ENCODE results near the gene KCNJ6.
"Not testable (repeated sequence)": the region's sequence is repeated elsewhere in the genome, so short reads cannot be mapped to it uniquely, and the experiment has no call there.

Gene KCNJ6

GRCh38 chr21:37669249-37669648 is 247.0 kb downstream of the KCNJ6 start:
- no peak for DNase-seq

GRCh38 chr21:37668462-37669239 is 247.6 kb downstream of the KCNJ6 start:
- DNase-seq, result no peak

- DNase-seq, result no peak
Measured at GRCh38 chr21:37667380-37667779, 248.9 kb downstream of the KCNJ6 start.

- no peak for DNase-seq
Measured at GRCh38 chr21:37665230-37666024, 250.8 kb downstream of the KCNJ6 start.

- DNase-seq, result not testable (repeated sequence)
Measured at GRCh38 chr21:37662227-37662626, 254.0 kb downstream of the KCNJ6 start.

- no peak for DNase-seq
Measured at GRCh38 chr21:37660709-37661108, 255.5 kb downstream of the KCNJ6 start.

- no peak for DNase-seq
Measured at GRCh38 chr21:37659874-37660273, 256.4 kb downstream of the KCNJ6 start.

GRCh38 chr21:37658817-37659458 is 257.3 kb downstream of the KCNJ6 start:
- DNase-seq, result no peak

- no peak for DNase-seq
Measured at GRCh38 chr21:37658121-37658816, 258.0 kb downstream of the KCNJ6 start.

- DNase-seq, result no peak
Measured at GRCh38 chr21:37656899-37657298, 259.4 kb downstream of the KCNJ6 start.

GRCh38 chr21:37655611-37656300 is 260.5 kb downstream of the KCNJ6 start:
- no peak for DNase-seq

GRCh38 chr21:37654596-37654995 is 261.7 kb downstream of the KCNJ6 start:
- no peak for DNase-seq

GRCh38 chr21:37653201-37653600 is 263.1 kb downstream of the KCNJ6 start:
- DNase-seq, result no peak

- DNase-seq, result no peak
Measured at GRCh38 chr21:37647781-37648180, 268.5 kb downstream of the KCNJ6 start.

- DNase-seq, result not testable (repeated sequence)
Measured at GRCh38 chr21:37646761-37647160, 269.5 kb downstream of the KCNJ6 start.

- DNase-seq, result no peak
Measured at GRCh38 chr21:37645848-37646247, 270.4 kb downstream of the KCNJ6 start.

GRCh38 chr21:37644636-37645035 is 271.6 kb downstream of the KCNJ6 start:
- no peak for DNase-seq

GRCh38 chr21:37643862-37644261 is 272.4 kb downstream of the KCNJ6 start:
- DNase-seq, result not testable (repeated sequence)

- no peak for DNase-seq
Measured at GRCh38 chr21:37642493-37642892, 273.8 kb downstream of the KCNJ6 start.

- DNase-seq, result no peak
Measured at GRCh38 chr21:37639756-37640155, 276.5 kb downstream of the KCNJ6 start.

GRCh38 chr21:37636152-37636860 is 280.0 kb downstream of the KCNJ6 start:
- DNase-seq, result no peak

Data from cortex of kidney (tissue), 1 donor.